ENCODE data around the gene UBA3. TPM values are rescaled to one million over a fixed set of nuclear protein-coding genes. Genes with fewer than 3 reads are reported as not detected.

UBA3 gene
- total RNA-seq, 1 experiment from 2014 or later, result 45.6 TPM

DNA sequence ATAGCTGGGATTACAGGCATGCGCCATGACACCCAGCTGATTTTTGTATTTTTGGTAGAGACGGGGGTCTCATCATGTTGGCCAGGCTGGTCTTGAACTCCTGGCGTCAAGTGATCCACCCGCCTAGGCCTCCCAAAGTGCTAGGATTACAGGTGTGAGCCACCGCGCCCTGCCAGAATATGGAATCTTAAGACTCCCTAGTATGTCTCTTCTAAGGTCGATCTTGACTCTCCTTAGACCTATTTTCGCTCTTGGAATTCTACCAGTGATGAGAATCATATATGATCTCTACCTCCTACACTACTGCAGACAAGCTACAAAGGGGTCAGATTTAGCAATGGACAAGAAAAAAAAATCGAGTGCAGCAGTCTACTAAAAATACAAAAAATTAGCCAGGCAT, 47.4 kb downstream of the UBA3 start:
- TF ChIP-seq REST (IDR thresholded peaks at IDR 0.05; ENCODE audit: low read depth) (no peak), ATF3 (IDR thresholded peaks at IDR 0.05) (no peak), SRF (IDR thresholded peaks at IDR 0.05; ENCODE audit: low read depth) (no peak), YY1 (IDR thresholded peaks at IDR 0.05; ENCODE audit: extremely low read depth, insufficient replicate concordance, low read depth, low read length) (no peak), CEBPB (IDR thresholded peaks at IDR 0.05; ENCODE audit: low read depth) (no peak), POLR2A (IDR thresholded peaks at IDR 0.05; ENCODE audit: borderline replicate concordance, extremely low read depth, insufficient read depth, insufficient read length) (no peak), SP1 (IDR thresholded peaks at IDR 0.05; ENCODE audit: low read depth) (no peak), ZNF274 (IDR thresholded peaks at IDR 0.05; ENCODE audit: low read depth, low read length) (no peak), CBX3 (IDR thresholded peaks at IDR 0.05; ENCODE audit: low read depth) (no peak), FOSL1 (IDR thresholded peaks at IDR 0.05; ENCODE audit: low read depth) (no peak), RAD21 (IDR thresholded peaks at IDR 0.05; ENCODE audit: low read depth) (no peak)
- ChIA-PET POLR2A (no interaction called here), CTCF (no interaction called here), RAD21 (ENCODE audit: low non-redundant PET in 1 of 2, low total read pairs in 2 of 2, uncharacterized antibody in 2 of 2, unreplicated experiment in 2 of 2) (no interaction called here)
- BruUV-seq (replicated peaks), result no TSS peak
- no peaks in the 10 kb centered on the region for H3K9me3 ChIP-seq (ENCODE audit: control insufficient read depth in 1 of 2, insufficient read depth in 1 of 2, low read depth in 1 of 2, low read length in 2 of 2)
- no peak overlapping the region for H3K9ac ChIP-seq (ENCODE audit: low read length)
- H2AFZ ChIP-seq (ENCODE audit: low read depth, low read length, poor library complexity, severe bottlenecking), result no peak overlapping the region
- no peak for DNase-seq (ENCODE audit: low read depth, low spot score)
- no peaks in the 10 kb centered on the region for H3K79me2 ChIP-seq (ENCODE audit: insufficient read depth, low read length)
- H3K4me3 ChIP-seq (replicated peaks in 1 of 2; ENCODE audit: low read depth in 1 of 2, low read length in 2 of 2), result no peak overlapping the region
- no peak overlapping the region for H3K27ac ChIP-seq (ENCODE audit: low read depth, low read length)
- no peak for ATAC-seq
- H3K27me3 ChIP-seq (ENCODE audit: insufficient read depth, low read length), result no peaks in the 10 kb centered on the region
- no peak overlapping the region for H3K4me2 ChIP-seq (ENCODE audit: low read length)
- intact Hi-C loops (cut with micrococcal nuclease), result no loop called here
- no peaks in the 10 kb centered on the region for H3K4me1 ChIP-seq (ENCODE audit: control insufficient read depth in 1 of 2, insufficient read depth in 2 of 2, low read length in 2 of 2)
- peaks cover 4% of the 10 kb centered on the region; the same call in 1 of the 2 replicates for H4K20me1 ChIP-seq (ENCODE audit: insufficient read depth)
- no peaks in the 10 kb centered on the region for H3K9me2 ChIP-seq (ENCODE audit: insufficient read depth)
- peaks cover 21 to 47% of the 10 kb centered on the region in 2 experiments for H3K36me3 ChIP-seq (ENCODE audit: control insufficient read depth in 1 of 2, insufficient read depth in 2 of 2, low read length in 2 of 2)

All from HCT116 (cell line).